Kidney (tissue), 14 donors: Measurements from ENCODE around the gene INO80. TPM values are rescaled to one million over a fixed set of nuclear protein-coding genes. Genes with fewer than 3 reads are reported as not detected.
A peak's percentile ranks its signal among the peaks of the same experiment; 100 is the strongest.

Experiments
- DNase-seq, 5 donors: peaks; one replicate each; pipeline ENCODE4 v3.0.0-alpha.2; 2013 to 2020
- FAIRE-seq: peaks from 2 replicates; lab custom pipeline; 2012; peaks lifted over from hg19 to GRCh38; lab: Jason Lieb, UNC
- H3K27ac ChIP-seq, 2 donors: one replicate each; pipeline ENCODE4 v1.7.0; 2013; ENCODE audit warnings: low read depth in 2 of 2, low read length in 2 of 2, inconsistent platforms in 1 of 2
- H3K27me3 ChIP-seq: one replicate; pipeline ENCODE4 v1.7.1; 2013; ENCODE audit warnings: low read length, inconsistent platforms; ENCODE audit not compliant: control insufficient read depth, insufficient read depth
- H3K36me3 ChIP-seq, 3 donors: one replicate each; pipeline versions ENCODE4 v1.7.0 to v1.7.1; 2013; ENCODE audit warnings: low read length in 3 of 3, control low read depth in 1 of 3, inconsistent platforms in 1 of 3; ENCODE audit not compliant: insufficient read depth in 3 of 3, control insufficient read depth in 2 of 3
- H3K4me1 ChIP-seq, 3 donors: one replicate each; pipeline versions ENCODE4 v1.7.0 to v1.7.1; 2013; ENCODE audit warnings: low read length in 3 of 3, inconsistent platforms in 1 of 3, low read depth in 1 of 3; ENCODE audit not compliant: control insufficient read depth in 2 of 3, insufficient read depth in 2 of 3
- H3K4me3 ChIP-seq, 3 donors: one replicate each; pipeline versions ENCODE4 v1.7.0 to v1.8.1; 2013; ENCODE audit warnings: low read length in 3 of 3, control low read depth in 1 of 3, inconsistent platforms in 1 of 3
- H3K9ac ChIP-seq, 3 donors: one replicate each; pipeline versions ENCODE4 v1.7.0 to v1.7.1; 2013; ENCODE audit warnings: low read length in 3 of 3, control low read depth in 1 of 3, inconsistent platforms in 1 of 3
- H3K9me3 ChIP-seq, 3 donors: one replicate each; pipeline versions ENCODE4 v1.7.0 to v1.7.1; 2013; ENCODE audit warnings: low read length in 3 of 3, control low read depth in 1 of 3, inconsistent platforms in 1 of 3; ENCODE audit not compliant: control insufficient read depth in 2 of 3, insufficient read depth in 1 of 3
- intact Hi-C: fragments of 100-400 bp; cut with DNase I; formaldehyde crosslinking; loops from one replicate; pipeline ENCODE4 v1.11.1; 2022
- polyA plus RNA-seq: library from polyadenylated mRNA; stranded (reverse); fragments of 350-450 nt; fragmentation: Illumina TruSeq; extraction: RNeasy Lipid Tissue Mini Kit (QIAGEN cat#74804); gene quantifications from one replicate; pipeline ENCODE4 v1.2.3, GENCODE V29; 2014; ENCODE audit warnings: low read depth, low replicate concordance; ENCODE audit not compliant: insufficient read depth
- total RNA-seq: library from RNA; stranded (reverse); fragmentation: NEBNext Ultra II Directional; extraction: Animal tissue kit (Norgen Biotek cat#: 25700); gene quantifications from one replicate; pipeline ENCODE4 v1.2.1, GENCODE V29; 2021
- TF ChIP-seq, protein P1 (sequence below): IDR thresholded peaks from 3 replicates; pipeline ENCODE4 v1.5.1; 2012; ENCODE audit warnings: mild to moderate bottlenecking, moderate library complexity, borderline replicate concordance; ENCODE audit not compliant: insufficient read depth; ENCODE audit errors: extremely low read depth
- donor health status: control.
- donor health status: control.
- donor health status: control.
- donor health status: control.
- donor health status: control.
- donor health status: DM: yes; HTN: yes; CAD: no.
- donor health status: Normal renal cell carcinoma (clear cell type).

The INO80 gene
- total and polyA plus RNA-seq, 2 donors from 2014 or later = 6.0 to 27.3 TPM

DNA sequence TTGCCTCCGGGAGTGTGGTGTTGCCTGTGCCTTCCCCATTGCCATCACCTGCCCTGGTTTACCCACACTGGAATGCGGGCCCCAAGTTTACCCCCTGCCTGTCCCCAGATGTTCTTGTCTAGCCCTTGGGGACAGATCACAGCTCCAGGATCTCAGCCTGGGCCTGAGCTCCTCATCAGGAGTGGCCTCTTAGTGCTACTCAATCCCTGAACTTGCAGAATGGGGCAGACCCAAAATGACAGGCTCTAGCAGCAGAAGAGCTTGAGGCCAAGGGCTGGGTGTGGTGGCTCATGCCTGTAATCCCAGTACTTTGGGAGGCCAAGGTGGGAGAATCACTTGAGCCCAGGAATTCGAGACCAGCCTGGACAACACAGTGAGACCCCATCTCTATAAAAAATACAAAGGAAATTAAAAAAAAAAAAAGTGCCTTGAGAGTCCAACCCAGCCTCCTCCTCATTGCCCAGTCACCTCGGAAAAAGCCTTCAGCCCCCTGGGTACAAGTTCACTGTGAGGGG lies 159.0 kb downstream of the INO80 start:
- peaks cover 2% of the 10 kb centered on the region for H3K27me3 ChIP-seq
- H3K9me3 ChIP-seq = no peaks in the 10 kb centered on the region
- H3K4me1 ChIP-seq = peaks cover 0 to 13% (median 4%) of the 10 kb centered on the region in 3 donors
- FAIRE-seq = no peak
- H3K9ac ChIP-seq = no peak overlapping the region
- TF ChIP-seq, protein P1, sequence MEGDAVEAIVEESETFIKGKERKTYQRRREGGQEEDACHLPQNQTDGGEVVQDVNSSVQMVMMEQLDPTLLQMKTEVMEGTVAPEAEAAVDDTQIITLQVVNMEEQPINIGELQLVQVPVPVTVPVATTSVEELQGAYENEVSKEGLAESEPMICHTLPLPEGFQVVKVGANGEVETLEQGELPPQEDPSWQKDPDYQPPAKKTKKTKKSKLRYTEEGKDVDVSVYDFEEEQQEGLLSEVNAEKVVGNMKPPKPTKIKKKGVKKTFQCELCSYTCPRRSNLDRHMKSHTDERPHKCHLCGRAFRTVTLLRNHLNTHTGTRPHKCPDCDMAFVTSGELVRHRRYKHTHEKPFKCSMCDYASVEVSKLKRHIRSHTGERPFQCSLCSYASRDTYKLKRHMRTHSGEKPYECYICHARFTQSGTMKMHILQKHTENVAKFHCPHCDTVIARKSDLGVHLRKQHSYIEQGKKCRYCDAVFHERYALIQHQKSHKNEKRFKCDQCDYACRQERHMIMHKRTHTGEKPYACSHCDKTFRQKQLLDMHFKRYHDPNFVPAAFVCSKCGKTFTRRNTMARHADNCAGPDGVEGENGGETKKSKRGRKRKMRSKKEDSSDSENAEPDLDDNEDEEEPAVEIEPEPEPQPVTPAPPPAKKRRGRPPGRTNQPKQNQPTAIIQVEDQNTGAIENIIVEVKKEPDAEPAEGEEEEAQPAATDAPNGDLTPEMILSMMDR = no peak
- no peak overlapping the region for H3K4me3 ChIP-seq
- peak in 1 of 5 donors; percentile 39 for DNase-seq
- no peak overlapping the region for H3K27ac ChIP-seq
- intact Hi-C loops = no loop called here
- no peaks in the 10 kb centered on the region for H3K36me3 ChIP-seq

DNA sequence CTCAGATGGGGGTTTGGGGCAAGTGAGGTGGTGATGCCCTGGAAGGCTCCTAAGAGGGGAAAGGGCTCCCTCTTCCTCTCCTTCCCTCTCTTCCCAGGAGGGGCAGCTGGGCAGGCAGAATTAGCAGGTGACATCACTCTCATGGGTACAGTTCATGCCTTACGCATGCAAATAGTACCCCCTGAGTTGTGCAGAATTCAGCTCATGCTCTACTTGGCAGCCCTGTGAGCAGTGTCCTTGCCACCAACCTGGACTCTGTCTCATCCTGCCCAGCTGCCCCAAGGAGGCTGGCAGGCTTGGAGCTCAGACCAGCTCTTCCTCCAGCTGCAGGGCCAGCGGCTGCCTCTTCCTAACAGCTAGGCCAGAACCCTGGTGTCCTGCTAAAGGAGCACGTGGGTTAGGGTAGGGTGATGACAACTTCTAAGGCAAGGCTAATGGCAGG lies 159.5 kb downstream of the INO80 start:
- H3K36me3 ChIP-seq = no peaks in the 10 kb centered on the region
- peak in 1 of 5 donors; percentile 65 for DNase-seq
- no peak overlapping the region for H3K9ac ChIP-seq
- FAIRE-seq = no peak
- TF ChIP-seq, protein P1 = no peak
- H3K4me3 ChIP-seq = no peak overlapping the region
- intact Hi-C loops = no loop called here
- H3K9me3 ChIP-seq = no peaks in the 10 kb centered on the region
- H3K27me3 ChIP-seq = peaks cover 2% of the 10 kb centered on the region
- peaks cover 0 to 13% (median 4%) of the 10 kb centered on the region in 3 donors for H3K4me1 ChIP-seq
- H3K27ac ChIP-seq = no peak overlapping the region

DNA sequence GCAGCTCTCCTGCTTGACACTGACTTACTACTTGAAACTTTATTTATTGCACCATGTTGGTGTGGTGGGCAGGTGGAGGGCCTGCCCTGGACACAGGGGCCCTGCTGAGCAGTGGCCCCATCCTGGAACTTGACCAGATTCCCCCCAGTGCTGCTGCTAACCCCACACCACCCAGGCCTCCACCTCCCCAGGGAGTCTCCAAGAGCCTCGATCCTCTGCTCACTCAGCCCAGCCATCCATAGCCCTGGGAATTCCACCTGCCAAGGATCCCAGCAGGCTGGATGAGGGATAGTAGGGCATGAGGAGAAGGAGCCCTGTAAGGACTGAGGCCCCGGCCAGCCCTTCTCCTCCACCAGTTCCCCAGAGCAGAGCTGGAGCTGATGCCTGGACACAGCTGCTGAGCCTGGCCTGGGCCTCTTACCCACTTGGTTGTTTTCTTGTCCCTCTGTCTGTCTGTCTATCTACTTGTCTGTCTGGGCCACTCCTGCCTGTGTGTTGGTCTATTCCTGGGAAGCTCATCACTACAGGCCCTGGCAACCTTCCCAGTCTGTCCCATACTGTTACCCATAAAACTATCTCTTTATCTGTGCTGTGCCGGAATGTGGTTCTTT lies 160.0 kb downstream of the INO80 start:
- intact Hi-C loops = no loop called here
- Histone ChIP-seq H3K4me3 (no peak overlapping the region), H3K9ac (no peak overlapping the region), H3K27me3 (peaks cover 2% of the 10 kb centered on the region), H3K4me1 (peaks cover 0 to 13% (median 4%) of the 10 kb centered on the region in 3 donors), H3K9me3 (no peaks in the 10 kb centered on the region), H3K36me3 (no peaks in the 10 kb centered on the region), H3K27ac (no peak overlapping the region)
- DNase-seq (peak in 1 of 5 donors; percentile 41), FAIRE-seq (no peak)
- TF ChIP-seq, protein P1 = no peak
